Stimulated activated CD4-positive, alpha-beta T cell treated with anti-CD3 and anti-CD28 coated beads, Interleukin-15, amount 100 ng/mL, for 1 hour (primary cell): Measurements from ENCODE around the gene XPO6.

Experiments used
- DNase-seq, 2 donors: peaks; one replicate each; pipeline ENCODE4 v3.0.0-alpha.2; 2020; ENCODE audit warnings: low read depth in 1 of 2, low spot score in 1 of 2

XPO6 gene

DNA sequence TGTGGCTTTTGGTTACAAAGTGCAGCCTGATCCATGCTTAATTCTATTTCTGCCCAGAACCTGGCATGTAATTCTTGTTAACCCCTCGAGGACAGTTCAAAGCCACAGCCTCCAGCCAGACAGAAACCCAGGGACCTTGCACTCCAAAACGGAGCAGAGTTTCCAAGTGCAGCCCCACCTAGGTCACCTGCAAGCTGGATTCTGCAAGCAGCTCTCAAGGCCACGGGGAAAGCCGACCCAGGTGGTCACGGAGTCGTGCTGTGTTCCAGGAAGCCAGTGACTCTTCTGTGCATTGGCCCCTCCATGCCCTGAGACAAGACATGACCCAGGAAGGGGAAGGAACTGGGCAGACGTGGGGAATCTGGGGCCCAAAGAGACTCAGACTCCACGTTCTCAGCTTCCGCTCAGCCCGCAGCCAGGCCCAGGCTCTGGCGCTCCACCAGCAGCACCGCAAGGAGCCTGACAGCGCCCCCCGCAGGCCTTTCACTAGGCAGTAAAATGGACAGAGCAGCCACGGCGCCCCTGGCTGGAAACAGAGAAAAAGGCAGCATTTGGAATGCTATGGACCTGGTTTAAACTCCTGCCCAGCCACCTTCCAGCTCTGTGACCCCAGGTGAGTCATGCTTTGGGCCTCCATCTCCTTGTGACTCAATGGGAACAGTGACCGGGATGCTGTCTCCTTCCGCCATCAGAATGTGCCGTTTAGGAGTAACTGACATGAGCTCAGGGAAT lies 121.0 kb downstream of the XPO6 start:
- no peak for DNase-seq

GRCh38 chr16:28089992-28090365 lies 121.8 kb downstream of the XPO6 start:
- no peak for DNase-seq

GRCh38 chr16:28089205-28089991 lies 122.4 kb downstream of the XPO6 start:
- DNase-seq = no peak

- no peak for DNase-seq
These were observed 124.0 kb downstream of the XPO6 start for GRCh38 chr16:28087675-28088300.

- DNase-seq = no peak
These were observed 124.6 kb downstream of the XPO6 start for GRCh38 chr16:28087140-28087660.

DNA sequence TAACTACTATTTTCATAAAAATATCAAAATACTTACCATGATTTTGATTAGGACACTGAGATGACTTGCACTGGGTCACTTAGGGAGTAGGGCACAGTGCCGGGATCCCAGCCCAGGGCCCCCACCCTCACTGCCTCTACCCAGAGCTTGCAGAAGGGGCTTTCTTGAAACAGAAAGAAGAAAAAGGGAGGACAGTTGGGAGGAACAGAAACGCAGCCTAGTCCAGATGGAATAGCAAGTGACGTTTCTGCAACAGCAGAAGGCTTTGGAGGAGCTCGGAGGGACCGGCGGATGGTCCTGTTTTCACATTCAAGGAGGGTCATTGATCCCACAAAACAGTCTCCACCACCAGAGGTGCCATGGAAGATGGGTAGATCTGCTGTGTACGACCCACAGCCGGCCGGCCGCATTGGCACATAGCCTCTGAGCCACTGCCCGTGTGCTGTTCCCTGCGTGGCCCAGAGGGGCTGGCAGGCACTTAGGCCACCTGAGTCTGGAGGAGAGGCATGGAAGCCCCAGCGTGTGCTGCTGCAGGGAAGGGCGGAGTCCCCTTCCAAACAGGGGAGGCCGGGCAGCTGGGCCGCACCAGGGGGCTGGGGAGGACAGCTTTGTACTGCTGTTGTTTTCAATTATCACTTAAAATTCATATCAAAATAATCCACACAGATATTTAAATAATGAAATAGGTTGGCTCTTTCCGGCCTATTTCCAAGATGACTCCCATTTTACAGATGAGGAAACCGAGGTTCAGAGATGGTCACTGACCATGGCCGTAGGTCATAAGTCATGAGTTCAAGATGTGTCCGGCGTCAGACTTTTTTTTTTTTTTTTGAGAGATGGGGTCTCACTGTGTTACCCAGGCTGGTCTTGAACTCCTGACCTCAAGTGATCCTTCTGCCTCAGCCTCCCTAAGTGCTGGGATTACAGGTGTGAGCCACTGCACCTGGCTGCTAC lies 125.3 kb downstream of the XPO6 start:
- no peak for DNase-seq

DNA sequence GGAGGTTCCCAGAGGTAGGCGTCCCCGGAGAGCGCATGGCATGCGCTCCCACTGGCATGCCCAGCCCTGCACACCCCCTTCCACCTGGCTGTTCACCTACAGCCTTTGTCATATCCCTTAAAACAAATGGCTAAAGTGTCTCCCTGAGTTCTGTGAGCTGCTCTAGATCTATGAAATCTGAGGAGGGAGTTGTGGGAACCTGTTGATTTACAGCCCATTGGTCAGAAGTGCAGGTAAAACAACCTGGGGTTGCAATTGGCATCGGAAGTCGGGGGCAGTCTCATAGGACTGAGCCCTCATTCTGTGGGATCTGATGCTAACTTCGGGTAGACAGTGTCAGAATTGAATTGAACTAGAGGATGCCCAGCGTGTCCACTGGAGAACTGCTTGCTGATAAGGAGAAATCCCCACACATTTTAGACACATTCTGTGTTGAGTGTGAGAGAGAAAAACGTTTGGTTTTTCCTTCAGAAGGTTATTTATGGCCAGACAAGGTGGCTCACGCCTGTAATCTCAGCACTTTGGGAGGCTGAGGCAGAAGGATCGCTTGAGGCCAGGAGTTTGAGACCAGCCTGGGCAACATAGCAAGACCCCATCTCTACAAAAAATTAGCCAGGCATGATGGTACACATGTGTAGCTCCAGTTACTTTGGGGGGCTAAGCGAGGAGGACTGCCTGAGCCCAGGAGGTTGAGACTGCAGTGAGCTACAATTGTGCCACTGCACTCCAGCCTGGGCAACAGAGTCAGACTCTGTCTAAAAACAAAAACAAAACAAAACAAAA lies 126.2 kb downstream of the XPO6 start:
- DNase-seq = no peak

DNA sequence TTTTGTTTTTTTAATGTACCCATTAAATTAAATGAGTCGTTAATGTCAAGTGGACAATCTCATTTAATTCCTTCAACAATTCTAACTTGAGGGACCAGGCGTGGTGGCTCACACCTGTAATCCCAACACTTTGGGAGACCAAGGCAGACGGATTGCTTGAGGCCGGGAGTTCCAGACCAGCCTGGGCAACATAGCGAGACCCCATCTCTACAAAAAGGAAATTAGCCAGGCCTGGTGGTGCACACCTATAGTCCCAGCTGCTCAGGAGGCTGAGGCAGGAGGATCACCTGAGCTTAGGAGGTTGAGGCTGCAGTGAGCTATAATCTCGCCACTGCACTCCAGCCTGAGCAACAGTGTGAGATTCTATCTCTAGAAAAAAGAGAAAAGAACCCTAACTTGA lies 127.6 kb downstream of the XPO6 start:
- DNase-seq = no peak

- no peak for DNase-seq
These were observed 129.1 kb downstream of the XPO6 start for GRCh38 chr16:28082624-28083023.

- no peak for DNase-seq
These were observed 130.3 kb downstream of the XPO6 start for GRCh38 chr16:28081391-28081968.

DNA sequence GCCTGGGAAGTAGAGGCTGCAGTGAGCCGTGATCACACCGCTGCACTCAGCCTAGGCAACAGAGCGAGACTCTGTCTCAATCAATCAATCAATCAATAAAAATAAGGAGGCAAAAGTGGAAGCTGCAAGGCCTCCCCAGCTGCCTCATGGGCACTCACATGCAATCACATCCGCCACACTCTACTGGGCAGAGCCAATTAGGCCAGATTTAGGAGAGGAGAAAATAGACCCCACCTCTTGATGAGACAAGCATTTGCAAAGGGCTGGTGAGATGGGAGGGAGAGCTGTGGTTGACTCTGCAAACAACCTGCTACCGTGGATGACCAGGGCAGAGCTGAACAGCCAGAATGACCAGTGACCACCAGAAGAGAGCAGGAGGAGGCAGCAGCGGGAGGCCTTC lies 133.5 kb downstream of the XPO6 start:
- DNase-seq = no peak

DNA sequence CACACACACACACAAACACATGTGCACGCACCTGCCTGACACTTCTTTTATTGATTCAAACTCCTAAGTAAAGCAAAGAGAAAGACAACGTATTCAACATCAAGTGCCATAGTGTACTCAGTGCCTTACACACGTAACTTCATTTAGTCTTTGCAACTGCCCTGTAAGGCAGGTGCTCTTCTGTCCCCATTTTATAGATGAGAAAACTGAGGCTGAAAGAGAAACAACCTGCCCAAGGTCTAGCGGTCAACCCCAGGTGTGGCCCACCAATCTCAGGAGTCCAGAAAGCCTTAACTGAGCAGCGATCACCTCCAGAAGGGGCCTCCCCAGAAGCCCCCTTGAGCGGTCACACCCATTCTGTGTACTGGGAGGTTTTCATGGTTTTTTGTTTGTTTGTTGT lies 137.9 kb downstream of the XPO6 start:
- no peak for DNase-seq

- DNase-seq = no peak
These were observed 139.7 kb downstream of the XPO6 start for GRCh38 chr16:28072087-28072486.

DNA sequence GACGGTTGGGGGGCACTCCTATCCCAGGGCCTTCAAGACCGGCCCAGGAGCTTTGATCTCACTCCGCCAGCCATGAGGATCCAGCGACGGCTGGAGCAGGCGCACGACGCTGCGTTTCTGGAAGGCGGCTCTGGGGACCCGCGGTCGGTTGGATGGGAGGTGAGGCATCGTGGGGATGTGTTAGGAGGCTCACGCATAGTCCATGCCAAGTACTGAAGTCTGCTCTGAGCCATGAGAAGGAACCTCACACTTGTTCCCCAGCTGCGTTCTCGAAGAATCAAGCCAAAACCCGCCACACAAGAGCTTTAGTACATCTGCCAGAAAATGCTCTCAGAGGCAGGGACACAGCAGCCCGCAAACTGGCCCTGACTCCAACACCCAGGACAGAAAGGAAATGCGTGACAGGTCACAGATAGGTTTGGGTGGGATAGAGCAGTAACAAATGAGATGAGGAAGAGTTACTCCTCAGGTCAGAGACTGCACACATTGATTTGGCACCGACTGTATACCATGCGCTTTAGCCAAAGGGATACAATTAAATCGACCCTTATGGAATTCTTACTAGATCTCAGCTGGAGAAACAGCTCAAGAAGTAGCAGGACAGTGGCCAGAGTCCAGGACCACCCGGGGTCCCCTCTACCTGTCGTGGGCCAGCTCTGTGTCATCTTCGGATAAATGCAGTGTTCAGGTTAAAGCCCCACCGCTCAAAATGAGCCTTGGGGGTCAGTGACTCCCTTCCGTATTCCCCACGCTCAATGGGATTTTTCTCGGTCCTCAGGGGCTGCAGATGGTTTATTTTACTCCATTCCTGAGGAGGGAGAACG lies 141.6 kb downstream of the XPO6 start:
- DNase-seq = no peak

GRCh38 chr16:28068976-28069375 lies 142.8 kb downstream of the XPO6 start:
- DNase-seq = no peak

DNA sequence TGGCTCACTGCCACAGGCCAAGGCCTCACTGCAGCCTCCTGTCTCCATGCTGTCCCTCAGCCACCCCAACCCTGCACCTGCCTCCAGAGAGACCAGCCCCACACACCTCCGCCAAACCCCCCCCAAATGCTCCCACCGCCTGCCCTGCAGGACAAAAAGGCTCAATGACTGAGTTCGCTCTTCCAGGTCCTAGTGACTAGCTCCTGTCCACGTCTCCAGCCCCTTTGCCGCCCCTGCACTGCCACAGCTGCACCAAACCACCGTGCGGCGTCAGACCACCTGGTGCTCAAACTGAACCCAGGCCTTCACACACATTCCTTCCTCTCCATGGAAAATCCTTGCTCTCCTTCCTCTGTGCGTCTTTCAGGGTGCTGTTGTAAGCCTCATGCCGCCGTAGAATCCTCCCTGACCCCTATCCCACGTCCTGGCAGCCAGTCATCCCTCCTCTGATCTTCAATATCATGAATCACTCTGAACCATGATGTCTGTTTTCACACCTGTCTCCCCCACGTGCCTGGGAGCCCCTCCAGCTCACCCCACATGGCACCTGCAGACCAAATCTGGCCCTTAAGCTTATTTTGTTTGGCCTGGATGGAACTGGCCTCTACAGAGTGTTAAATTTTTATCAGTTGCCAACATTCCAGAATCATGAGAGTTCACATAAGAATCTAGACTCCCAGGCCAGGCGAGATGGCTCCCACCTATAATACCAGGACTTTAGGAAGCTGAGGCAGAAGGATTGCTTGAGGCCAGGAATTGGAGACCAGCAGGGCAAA lies 144.0 kb downstream of the XPO6 start:
- DNase-seq = no peak

DNA sequence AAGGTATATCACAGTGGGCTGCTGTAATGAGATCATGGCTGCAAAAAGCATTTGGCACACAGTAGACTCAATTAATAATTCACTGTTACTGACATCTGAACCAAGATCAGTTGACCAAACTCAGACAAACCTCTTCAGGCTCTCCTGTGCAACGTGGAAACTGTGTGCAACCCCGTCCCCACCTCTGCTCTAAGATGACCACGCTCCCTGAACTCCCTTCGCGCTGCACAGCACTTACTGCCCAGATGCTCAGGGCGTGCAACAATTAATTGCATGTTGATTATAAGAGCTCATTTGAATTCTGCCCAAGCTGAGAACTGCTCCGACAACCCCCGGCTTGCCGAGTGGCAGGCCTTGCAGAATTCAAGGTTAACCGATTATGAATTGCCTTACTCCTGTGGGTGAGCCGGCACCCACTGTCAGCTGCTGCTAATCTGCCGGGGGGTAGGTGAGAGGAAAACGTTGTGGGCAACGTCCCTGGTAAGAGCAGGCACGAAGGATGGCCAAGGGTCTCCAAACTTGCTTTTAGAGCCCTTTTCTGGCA lies 147.0 kb downstream of the XPO6 start:
- DNase-seq = no peak

- no peak for DNase-seq
These were observed 147.6 kb downstream of the XPO6 start for GRCh38 chr16:28064150-28064549.
